GM12878 (cell line): ENCODE results near the gene SLC25A29. TPM values are rescaled to one million over a fixed set of nuclear protein-coding genes. Genes with fewer than 3 reads are reported as not detected.

Source experiments
- ATAC-seq: fragments of 200-7000 bp; cut with Tn5 transposase; 3 replicates; pipeline ENCODE4 v1.9.1; 2020; ENCODE audit warnings: mild to moderate bottlenecking, moderate library complexity
- BruUV-seq: library from RNA; stranded (reverse); fragments of 400-500 nt; replicated peaks from 2 replicates; lab custom pipeline; 2021; lab: Mats Ljungman, UMichigan
- CTCF ChIA-PET: fragments of 300-600 bp; sonication (Branson Sonifier 250); formaldehyde crosslinking; extraction: SDS; loops from one replicate; lab custom pipeline; 2021; ENCODE audit warnings: inconsistent platforms; lab: Yijun Ruan, JAX
- POLR2A ChIA-PET: fragments of 350-600 bp; formaldehyde crosslinking; extraction: SDS; loops from one replicate; lab custom pipeline; 2021; ENCODE audit warnings: inconsistent platforms; lab: Charles Lee
- RAD21 ChIA-PET: fragments of 300-600 bp; sonication (Branson Sonifier 250); formaldehyde crosslinking; loops from one replicate; lab custom pipeline; 2023; ENCODE audit warnings: antibody characterized with exemption; ENCODE audit not compliant: unreplicated experiment; lab: Charles Lee
- SMC1A ChIA-PET: fragments of 300-600 bp; sonication (Branson Sonifier 250); formaldehyde crosslinking; loops from one replicate; lab custom pipeline; 2023; ENCODE audit not compliant: unreplicated experiment, uncharacterized antibody; lab: Charles Lee
- DNase-seq: peaks from one replicate; pipeline ENCODE4 v3.0.0-alpha.2; 2011; ENCODE audit warnings: low read depth, low spot score
- FAIRE-seq: peaks from 3 replicates; lab custom pipeline; 2011; peaks lifted over from hg19 to GRCh38; lab: Jason Lieb, UNC
- H2AFZ ChIP-seq: 2 replicates; pipeline ENCODE4 v1.6.0; 2011; ENCODE audit warnings: low read depth, low read length, control low read depth; ENCODE audit not compliant: control insufficient read depth
- H3K27ac ChIP-seq: 2 replicates; pipeline ENCODE4 v1.5.1; 2011; ENCODE audit warnings: control low read depth; ENCODE audit not compliant: control insufficient read depth, insufficient read depth
- H3K27me3 ChIP-seq, 2 experiments: replicated peaks in 1 of 2; 2 replicates each; pipeline versions ENCODE4 v1.6.0 to v1.6.1; 2011; ENCODE audit warnings: low read length in 1 of 2; ENCODE audit not compliant: control insufficient read depth in 2 of 2, insufficient read depth in 2 of 2
- H3K36me3 ChIP-seq, 2 experiments: 2 replicates each; pipeline ENCODE4 v1.5.1; 2011; ENCODE audit warnings: low read length in 1 of 2; ENCODE audit not compliant: control insufficient read depth in 2 of 2, insufficient read depth in 2 of 2
- H3K4me1 ChIP-seq: 2 replicates; pipeline ENCODE4 v1.6.1; 2011; ENCODE audit warnings: mild to moderate bottlenecking, low read length, moderate library complexity, mixed read lengths; ENCODE audit not compliant: control insufficient read depth, insufficient read depth
- H3K4me2 ChIP-seq: 2 replicates; pipeline ENCODE4 v1.6.0; 2011; ENCODE audit warnings: control low read depth; ENCODE audit not compliant: control insufficient read depth, insufficient read depth
- H3K4me3 ChIP-seq: fragments of 200-600 bp; sonication (generic); 2 replicates; pipeline ENCODE4 v1.5.1; 2016
- H3K79me2 ChIP-seq: 2 replicates; pipeline ENCODE4 v1.6.0; 2011; ENCODE audit warnings: low read length; ENCODE audit not compliant: control insufficient read depth, insufficient read depth
- H3K9ac ChIP-seq: 2 replicates; pipeline ENCODE4 v1.8.0; 2011; ENCODE audit warnings: low read length, control low read depth, mixed read lengths; ENCODE audit not compliant: control insufficient read depth, insufficient read depth
- H3K9me3 ChIP-seq: replicated peaks from 3 replicates; pipeline ENCODE4 v1.5.1; 2011; ENCODE audit warnings: mild to moderate bottlenecking, low read length; ENCODE audit not compliant: control insufficient read depth, insufficient read depth
- H4K20me1 ChIP-seq: 2 replicates; pipeline ENCODE4 v1.6.0; 2011; ENCODE audit not compliant: control insufficient read depth, insufficient read depth
- BCL11A ChIP-seq: IDR thresholded peaks from 2 replicates; pipeline ENCODE4 v1.6.1; 2011; ENCODE audit warnings: low read depth, low read length
- JUNB ChIP-seq: IDR thresholded peaks from 2 replicates; pipeline ENCODE4 v1.6.1; 2016; ENCODE audit warnings: antibody characterized with exemption, mild to moderate bottlenecking
- KLF5 ChIP-seq: fragments of 450-650 bp; IDR thresholded peaks from 2 replicates; pipeline ENCODE4 v1.6.1; 2014; ENCODE audit warnings: mild to moderate bottlenecking; ENCODE audit not compliant: partially characterized antibody
- SIX5 ChIP-seq: IDR thresholded peaks from 2 replicates; pipeline ENCODE4 v1.6.1; 2011; ENCODE audit warnings: mild to moderate bottlenecking, low read depth, low read length, moderate library complexity; ENCODE audit not compliant: severe bottlenecking
- SP1 ChIP-seq: IDR thresholded peaks from one replicate; pipeline ENCODE4 v1.6.1; 2011; ENCODE audit warnings: low read depth, low read length
- TARDBP ChIP-seq: IDR thresholded peaks from 2 replicates; pipeline ENCODE4 v1.6.1; 2016; ENCODE audit warnings: borderline replicate concordance
- YY1 ChIP-seq: IDR thresholded peaks from 2 replicates; pipeline ENCODE4 v1.6.1; 2011; ENCODE audit warnings: low read depth, mild to moderate bottlenecking, low read length
- WGBS: methylation state at CpG from one replicate; pipeline ENCODE4 v1.1.6; 2016; ENCODE audit warnings: low lambda C conversion rate; ENCODE audit not compliant: insufficient replicate concordance, insufficient coverage; ENCODE audit errors: missing lambda C conversion rate; 5-methylcytosine and 5-hydroxymethylcytosine counted together
- in situ Hi-C: fragments of 300-500 bp; cut with MboI; formaldehyde crosslinking; loops from 9 replicates; pipeline ENCODE4 v1.14.3; 2018; ENCODE audit warnings: mixed read lengths
- intact Hi-C: fragments of 100-400 bp; cut with micrococcal nuclease; formaldehyde crosslinking; loops from one replicate; pipeline ENCODE4 v1.14.2; 2022; ENCODE audit not compliant: unreplicated experiment
- polyA plus RNA-seq, 11 experiments: library from polyadenylated mRNA; depleted of rRNA in 4 of 11; unstranded in 6 of 11; stranded (reverse) in 5 of 11; fragments of >200 nt; fragmentation: Nextera tagmentation in 4 of 11; fragmentation: Illumina TruSeq in 1 of 11; extraction: Ambion mirVana in 4 of 11; extraction: Trizol in 1 of 11; gene quantifications; 1 replicate in 1 of 11; 2 replicates in 10 of 11; pipeline versions ENCODE4 v1.2.1 to v1.2.3, GENCODE V29; 2011 to 2016; ENCODE audit warnings: inconsistent platforms in 2 of 11, missing spikeins in 2 of 11, low read depth in 1 of 11
- total RNA-seq, 4 experiments: library from RNA; depleted of rRNA in 3 of 4; stranded (reverse); fragments of >200 nt in 3 of 4; fragmentation: Illumina TruSeq in 1 of 4; extraction: Trizol in 1 of 4; gene quantifications; 2 replicates each; pipeline versions ENCODE4 v1.2.1 to v1.2.3, GENCODE V29; 2013 to 2021
- TF ChIP-seq, protein P1 (sequence below): IDR thresholded peaks from 2 replicates; pipeline ENCODE4 v1.6.1; 2011; ENCODE audit warnings: low read depth, low read length, improper control_type of control experiment, borderline replicate concordance
- TF ChIP-seq, protein P2 (sequence below): fragments of 450-650 bp; formaldehyde crosslinking; IDR thresholded peaks from 2 replicates; pipeline ENCODE4 v1.4.0; 2020; ENCODE audit warnings: mild to moderate bottlenecking, moderate library complexity
- TF ChIP-seq, protein P3 (sequence below): fragments of 450-650 bp; IDR thresholded peaks from 2 replicates; pipeline ENCODE4 v1.6.1; 2016; ENCODE audit warnings: mild to moderate bottlenecking

The SLC25A29 gene
- total and polyA plus RNA-seq, 10 of the 15 experiments (the other 5 are each of a cell fraction or from before 2014, with no cell fraction given), result 0.42 to 13.3 (median 4.0) TPM; not detected in 1

GRCh38 chr14:100292301-100292775 is 13.9 kb downstream of the SLC25A29 start (continued):
- TF ChIP-seq TARDBP (no peak), KLF5 (no peak)
- TF ChIP-seq, protein P1, sequence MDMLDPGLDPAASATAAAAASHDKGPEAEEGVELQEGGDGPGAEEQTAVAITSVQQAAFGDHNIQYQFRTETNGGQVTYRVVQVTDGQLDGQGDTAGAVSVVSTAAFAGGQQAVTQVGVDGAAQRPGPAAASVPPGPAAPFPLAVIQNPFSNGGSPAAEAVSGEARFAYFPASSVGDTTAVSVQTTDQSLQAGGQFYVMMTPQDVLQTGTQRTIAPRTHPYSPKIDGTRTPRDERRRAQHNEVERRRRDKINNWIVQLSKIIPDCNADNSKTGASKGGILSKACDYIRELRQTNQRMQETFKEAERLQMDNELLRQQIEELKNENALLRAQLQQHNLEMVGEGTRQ, result no peak

- Histone ChIP-seq H3K79me2 (no peaks in the 10 kb centered on the region), H3K4me1 (no peaks in the 10 kb centered on the region), H3K36me3 (no peaks in the 10 kb centered on the region), H3K9me3 (no peaks in the 10 kb centered on the region), H3K27me3 (no peaks in the 10 kb centered on the region), H2AFZ (no peak overlapping the region), H3K4me3 (no peak overlapping the region), H4K20me1 (no peaks in the 10 kb centered on the region), H3K4me2 (no peak overlapping the region), H3K9ac (no peak overlapping the region), H3K27ac (no peak overlapping the region)
- TF ChIP-seq, protein P2, sequence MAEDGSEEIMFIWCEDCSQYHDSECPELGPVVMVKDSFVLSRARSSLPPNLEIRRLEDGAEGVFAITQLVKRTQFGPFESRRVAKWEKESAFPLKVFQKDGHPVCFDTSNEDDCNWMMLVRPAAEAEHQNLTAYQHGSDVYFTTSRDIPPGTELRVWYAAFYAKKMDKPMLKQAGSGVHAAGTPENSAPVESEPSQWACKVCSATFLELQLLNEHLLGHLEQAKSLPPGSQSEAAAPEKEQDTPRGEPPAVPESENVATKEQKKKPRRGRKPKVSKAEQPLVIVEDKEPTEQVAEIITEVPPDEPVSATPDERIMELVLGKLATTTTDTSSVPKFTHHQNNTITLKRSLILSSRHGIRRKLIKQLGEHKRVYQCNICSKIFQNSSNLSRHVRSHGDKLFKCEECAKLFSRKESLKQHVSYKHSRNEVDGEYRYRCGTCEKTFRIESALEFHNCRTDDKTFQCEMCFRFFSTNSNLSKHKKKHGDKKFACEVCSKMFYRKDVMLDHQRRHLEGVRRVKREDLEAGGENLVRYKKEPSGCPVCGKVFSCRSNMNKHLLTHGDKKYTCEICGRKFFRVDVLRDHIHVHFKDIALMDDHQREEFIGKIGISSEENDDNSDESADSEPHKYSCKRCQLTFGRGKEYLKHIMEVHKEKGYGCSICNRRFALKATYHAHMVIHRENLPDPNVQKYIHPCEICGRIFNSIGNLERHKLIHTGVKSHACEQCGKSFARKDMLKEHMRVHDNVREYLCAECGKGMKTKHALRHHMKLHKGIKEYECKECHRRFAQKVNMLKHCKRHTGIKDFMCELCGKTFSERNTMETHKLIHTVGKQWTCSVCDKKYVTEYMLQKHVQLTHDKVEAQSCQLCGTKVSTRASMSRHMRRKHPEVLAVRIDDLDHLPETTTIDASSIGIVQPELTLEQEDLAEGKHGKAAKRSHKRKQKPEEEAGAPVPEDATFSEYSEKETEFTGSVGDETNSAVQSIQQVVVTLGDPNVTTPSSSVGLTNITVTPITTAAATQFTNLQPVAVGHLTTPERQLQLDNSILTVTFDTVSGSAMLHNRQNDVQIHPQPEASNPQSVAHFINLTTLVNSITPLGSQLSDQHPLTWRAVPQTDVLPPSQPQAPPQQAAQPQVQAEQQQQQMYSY, result no peak
- TF ChIP-seq SIX5 (no peak), SP1 (no peak), JUNB (no peak), YY1 (no peak), BCL11A (no peak)
- TF ChIP-seq, protein P3, sequence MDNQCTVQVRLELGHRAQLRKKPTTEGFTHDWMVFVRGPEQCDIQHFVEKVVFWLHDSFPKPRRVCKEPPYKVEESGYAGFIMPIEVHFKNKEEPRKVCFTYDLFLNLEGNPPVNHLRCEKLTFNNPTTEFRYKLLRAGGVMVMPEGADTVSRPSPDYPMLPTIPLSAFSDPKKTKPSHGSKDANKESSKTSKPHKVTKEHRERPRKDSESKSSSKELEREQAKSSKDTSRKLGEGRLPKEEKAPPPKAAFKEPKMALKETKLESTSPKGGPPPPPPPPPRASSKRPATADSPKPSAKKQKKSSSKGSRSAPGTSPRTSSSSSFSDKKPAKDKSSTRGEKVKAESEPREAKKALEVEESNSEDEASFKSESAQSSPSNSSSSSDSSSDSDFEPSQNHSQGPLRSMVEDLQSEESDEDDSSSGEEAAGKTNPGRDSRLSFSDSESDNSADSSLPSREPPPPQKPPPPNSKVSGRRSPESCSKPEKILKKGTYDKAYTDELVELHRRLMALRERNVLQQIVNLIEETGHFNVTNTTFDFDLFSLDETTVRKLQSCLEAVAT, result no peak
- 83% methylated on average over 13 of the region's 13 CpGs for WGBS
- in situ Hi-C loops, result no loop called here
- no peak for FAIRE-seq
- CTCF ChIA-PET, result interaction anchor here (2.4 kb wide), 1 partner anchor 86 kb away, joined by 12 read pairs; no protein-coding TSS in a partner anchor
- no peak for ATAC-seq
- no TSS peak for BruUV-seq
- intact Hi-C loops, result no loop called here
- SMC1A ChIA-PET, result interaction anchor here (1.8 kb wide), 1 partner anchor 11 kb away, joined by 9 read pairs; no protein-coding TSS in a partner anchor
- DNase-seq, result no peak
- RAD21 ChIA-PET, result no interaction called here
- POLR2A ChIA-PET, result no interaction called here
Observed at GRCh38 chr14:100291305-100292075, 14.8 kb downstream of the SLC25A29 start.
